HS-5 (cell line): ENCODE results near the gene TRAIP.

Source experiments
- DNase-seq: peaks from one replicate; pipeline ENCODE4 v3.0.0-alpha.2; 2012; ENCODE audit warnings: low read depth

Gene TRAIP

DNA sequence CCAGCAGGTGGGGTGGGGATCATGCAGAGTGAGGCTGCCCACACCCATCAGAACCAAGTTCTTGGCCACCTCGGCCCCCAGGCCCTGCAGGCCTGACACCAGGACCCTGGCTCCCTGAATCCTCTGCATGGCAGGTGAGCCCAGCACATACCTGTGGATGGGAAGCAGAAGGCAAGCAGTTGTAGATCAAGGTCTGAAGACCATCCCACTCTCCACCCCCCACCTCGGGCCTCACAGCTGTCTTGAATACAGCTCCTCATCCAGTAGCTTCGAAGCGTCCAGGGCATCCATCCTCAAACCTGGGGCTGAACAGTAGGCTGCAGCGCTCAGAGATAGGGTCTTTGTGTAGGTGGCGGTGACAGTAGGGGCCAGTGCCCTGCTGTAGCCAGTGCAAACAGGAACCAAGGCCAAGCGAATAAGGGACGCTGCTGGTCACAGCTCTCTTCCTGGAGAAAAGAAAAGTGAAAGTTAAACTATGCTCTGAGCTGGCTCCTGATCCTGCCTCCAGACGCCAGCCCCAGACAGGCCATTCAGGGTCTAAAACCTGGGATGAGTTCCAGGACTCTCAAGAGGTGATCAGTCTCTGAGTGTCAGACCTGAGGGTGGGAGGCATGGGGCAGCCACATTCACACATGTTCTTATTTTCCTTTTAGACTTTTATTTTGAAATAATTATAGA lies 42.7 kb downstream of the TRAIP start, which contains the start of gene UBA7:
TSS of gene UBA7 (minus strand) at position 457 of the 678 bp plus-strand sequence. CDS start at position 291, 166 bp downstream.
- DNase-seq: peak; percentile 42

DNA sequence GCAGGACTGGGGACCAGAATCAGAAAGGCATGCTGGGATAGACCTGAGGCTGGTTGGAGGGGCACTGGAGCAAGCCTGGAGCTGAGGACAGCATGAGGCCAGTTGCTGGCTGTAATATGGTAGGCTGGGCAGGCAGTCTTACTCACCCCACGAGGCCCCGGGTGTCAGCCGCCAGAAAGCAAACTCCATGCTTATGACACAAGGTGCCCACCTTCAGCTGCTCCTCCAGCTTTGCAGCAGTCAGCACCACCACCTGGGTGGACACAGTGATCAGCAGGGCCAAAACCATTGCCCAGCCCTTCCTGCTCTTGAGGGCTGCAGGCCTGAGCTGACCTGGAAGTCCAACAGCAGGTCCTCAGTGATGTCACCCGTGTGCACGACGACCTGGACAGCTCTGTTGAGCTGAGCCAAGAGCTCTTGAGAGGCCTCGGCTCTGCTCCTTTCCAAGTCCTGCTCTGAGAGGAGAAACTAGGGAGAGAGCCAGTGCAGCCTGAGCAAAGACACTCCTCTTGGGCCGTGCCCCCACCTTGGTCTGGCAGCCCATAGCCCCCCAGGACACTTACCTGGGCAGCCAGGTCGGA lies 43.4 kb downstream of the TRAIP start:
- no peak for DNase-seq

GRCh38 chr3:49807431-49808114 lies 48.8 kb downstream of the TRAIP start:
- no peak for DNase-seq

- DNase-seq: no peak
Observed at GRCh38 chr3:49806850-49807249, 49.5 kb downstream of the TRAIP start.

DNA sequence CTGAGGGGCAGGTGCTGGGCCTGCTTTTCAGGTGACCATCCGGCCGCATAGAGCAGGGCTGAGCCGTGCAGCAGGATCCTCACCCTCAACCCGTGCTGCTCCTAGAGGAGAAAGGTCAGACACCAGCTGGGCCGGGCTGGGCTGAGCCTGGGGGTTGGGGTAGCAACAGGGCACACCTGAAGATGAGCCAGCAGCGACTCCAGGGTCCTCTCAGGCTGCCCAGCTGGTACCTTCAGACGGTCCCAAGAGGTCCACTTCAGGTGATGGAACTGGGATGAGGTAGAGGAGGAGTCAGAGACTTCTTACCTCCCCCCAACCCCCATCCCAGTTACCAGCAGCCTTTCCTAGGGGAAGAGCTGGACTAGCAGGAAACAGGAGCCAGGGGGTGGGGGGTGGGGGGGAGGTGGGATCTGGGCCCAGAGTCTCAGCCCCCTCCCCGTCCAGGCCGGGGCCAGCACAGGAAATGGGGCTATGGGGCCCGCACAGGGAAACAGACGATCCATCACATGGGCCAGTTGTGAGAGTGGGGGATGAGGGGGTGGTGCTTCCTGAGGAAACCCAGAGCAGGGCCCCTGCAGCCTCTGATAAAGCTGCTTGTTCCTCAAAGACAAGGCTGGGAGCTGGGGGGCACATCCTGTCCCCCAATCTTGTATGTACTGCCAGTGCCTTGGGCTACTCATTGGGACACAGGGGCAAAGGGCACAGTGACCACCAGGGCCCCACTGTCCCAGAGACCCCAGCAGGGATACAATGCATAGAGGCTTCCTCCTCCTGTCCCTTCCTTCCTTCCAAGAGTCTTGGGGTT lies 50.3 kb downstream of the TRAIP start:
- DNase-seq: no peak

DNA sequence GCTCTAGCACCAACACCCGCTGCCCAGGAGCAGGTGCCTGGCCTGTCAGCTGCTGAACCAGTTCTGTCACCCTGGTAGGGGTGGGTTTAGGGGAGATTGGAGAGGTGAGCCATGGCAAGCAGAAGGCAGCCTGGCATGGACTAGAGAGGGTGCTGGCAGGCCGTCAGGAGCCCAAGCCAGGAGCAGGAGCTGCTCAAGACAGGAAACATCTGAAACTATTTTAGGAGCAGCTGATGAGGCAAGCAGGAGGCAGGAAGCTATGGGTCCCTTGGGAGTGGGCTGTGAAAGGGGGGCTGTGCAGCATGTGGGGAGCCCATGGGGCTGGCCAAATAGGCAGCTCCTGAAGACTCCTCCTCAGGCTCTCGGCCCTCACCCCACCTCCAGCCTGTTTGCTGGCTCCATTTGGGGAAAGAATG lies 51.0 kb downstream of the TRAIP start:
- DNase-seq: peak; percentile 51

GRCh38 chr3:49804141-49805041 lies 52.0 kb downstream of the TRAIP start:
- DNase-seq: no peak

DNA sequence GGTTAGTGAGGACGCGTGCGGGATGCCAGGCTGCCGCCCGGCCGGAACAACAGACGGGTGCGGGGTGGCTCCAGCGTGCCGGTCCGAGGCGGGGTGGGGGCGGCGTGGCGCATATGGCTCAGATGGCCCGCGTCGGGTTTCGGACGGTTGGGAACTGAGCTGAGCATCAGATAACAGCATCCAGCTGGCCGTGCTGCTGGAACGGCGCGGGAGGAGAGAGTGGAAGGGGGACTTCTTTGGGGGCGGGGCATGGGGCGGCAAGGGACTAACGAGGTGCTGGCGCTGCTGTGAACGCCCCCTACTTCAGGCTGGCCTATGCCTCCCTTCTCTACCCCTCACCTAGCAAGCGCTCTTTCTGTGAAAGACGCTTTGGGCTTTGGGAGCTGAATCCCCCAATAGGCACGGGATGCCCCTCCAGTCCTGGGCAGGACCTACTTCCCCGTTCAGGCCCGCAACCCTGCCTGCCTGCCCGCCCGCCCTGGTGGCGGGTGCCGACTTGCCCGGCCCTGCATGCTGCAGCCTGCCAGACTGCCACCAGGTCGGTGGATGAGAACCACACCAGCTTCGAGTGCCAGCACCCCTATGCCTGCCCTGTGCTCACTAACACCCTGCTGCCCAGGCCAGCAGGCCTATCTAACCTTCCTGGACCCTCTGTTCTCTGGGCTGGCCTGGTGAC lies 52.8 kb downstream of the TRAIP start:
- no peak for DNase-seq

DNA sequence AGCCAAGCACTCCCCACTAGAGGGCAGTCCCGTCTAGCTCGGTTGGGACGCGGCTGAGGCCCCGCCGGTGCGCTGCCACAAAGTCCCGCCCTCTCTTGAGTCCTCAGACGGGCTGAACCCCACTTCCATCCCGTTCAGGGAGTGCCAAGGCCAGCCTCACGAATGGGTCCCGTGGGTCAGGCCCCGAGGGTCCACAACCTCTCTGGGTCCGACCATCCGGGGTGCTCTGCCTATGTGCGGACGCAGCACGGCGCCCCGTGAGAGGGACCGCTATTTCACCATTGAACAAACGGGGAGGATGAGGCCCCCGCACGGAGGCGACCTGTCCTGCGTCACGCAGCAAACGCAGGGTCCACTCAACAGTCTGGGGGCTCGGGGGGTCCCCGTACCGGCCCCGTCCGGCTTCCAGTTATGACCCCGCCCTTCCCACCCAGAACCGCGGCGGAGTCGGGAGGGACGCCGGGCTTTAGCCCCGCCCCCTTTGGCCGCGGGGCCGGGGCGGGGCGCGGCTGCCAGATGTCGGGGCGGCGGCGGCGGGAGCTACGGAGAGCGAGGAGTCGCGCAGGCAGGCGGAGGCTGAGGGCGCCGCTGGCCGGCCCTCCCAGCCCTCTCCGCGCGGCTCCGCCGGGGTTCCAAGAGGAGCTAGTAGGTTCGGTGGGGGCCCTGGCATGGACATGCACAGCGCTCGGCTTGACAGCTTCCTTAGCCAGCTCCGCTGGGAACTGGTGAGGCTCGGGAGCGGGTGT lies 53.5 kb downstream of the TRAIP start, which contains the start of gene INKA1:
TSS of gene INKA1 (plus strand) at position 543 of the 746 bp plus-strand sequence. CDS start at position 675, 132 bp downstream.
- peak; percentile 49 for DNase-seq

DNA sequence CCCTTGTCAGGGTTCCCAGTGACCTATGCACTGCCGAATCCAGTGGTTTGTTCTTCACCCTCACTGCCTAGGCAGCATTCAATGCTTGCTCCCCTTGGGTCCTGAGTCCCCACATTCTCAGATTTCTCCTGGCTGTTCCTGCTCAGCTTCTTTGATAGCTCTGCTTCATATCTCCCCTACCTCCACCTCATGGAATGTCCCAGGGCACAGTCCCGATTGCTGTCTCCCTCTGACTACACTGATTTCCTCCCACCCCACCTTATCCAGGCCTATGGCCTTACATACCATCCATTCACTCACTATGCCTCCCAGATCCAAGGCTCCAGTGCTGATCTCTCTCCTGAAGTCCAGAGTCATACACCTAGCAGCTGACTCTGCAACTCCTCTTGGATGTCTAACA lies 55.2 kb downstream of the TRAIP start:
- no peak for DNase-seq

DNA sequence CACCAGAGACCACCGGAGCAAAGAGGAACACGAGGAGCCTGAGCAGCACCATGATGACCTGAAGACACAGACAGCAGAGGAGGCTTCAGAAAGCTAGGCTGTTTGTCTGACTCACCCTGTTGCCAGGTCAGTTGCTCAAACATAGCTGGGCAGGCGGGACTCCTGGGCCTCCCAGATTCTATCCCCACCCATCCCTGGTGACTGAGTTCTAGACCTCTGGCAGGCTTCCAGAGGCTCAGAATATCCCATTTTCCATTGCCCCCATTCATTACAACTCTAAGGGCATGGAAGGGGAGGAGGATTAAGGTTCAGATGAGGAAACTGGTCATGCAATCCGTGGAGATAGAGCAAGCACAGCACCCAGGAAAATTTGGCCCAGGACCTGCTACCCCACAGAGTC lies 56.6 kb downstream of the TRAIP start, which contains the start of gene CDHR4:
TSS of gene CDHR4 (minus strand) at position 113 of the 400 bp plus-strand sequence. CDS start at position 52, 61 bp downstream.
- DNase-seq: peak; percentile 43

DNA sequence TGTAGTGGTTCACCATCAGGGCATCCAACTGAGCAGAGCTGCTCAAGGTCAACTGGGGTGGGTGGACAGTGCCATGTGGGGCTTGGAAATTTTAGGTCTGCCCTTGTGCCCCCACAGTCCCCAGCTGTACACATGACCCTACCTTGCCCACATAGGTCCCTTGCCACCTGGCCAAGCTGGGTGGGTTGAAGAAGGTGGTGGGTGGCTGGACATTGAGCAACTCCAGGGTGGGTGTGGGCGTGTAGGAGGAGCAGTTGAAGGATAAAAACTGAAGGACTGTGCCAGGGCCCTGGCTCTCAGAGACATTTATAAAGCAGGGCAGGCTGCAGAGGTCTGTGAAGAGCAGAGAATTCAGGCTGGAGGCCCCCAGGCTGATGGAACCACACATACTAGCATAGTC lies 57.3 kb downstream of the TRAIP start:
- DNase-seq: no peak

- DNase-seq: no peak
Observed at GRCh38 chr3:49794926-49795905, 61.1 kb downstream of the TRAIP start.

- DNase-seq: no peak
Observed at GRCh38 chr3:49794431-49794830, 61.9 kb downstream of the TRAIP start.

DNA sequence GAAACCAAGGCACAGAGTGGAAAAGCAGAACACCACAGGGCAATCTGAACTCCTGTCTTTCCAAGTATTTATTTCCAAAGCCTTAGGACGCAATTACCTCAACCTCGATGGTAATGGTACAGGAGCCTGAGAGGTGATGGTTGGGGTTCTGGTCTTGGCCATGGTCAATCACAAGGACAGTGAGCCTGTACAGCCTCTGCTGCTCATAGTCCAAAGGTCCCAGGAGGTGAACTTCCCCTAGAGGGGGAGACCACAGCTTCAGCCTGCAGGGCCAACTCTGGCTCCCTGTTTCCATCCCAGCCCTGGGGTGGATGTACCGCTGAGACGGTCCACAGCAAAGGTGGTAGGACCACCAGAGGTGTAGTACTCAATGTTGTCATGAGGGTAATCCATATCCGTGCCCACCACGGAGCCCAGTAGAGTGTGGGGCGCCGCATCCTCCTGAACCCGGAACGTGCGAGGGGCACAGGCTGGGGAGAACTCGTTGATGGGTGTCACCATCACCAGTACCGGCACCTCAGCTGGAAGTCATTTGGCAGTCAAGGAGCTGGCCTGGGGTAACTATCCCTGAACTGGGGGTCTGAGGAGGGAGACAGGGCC lies 62.8 kb downstream of the TRAIP start:
- DNase-seq: no peak

DNA sequence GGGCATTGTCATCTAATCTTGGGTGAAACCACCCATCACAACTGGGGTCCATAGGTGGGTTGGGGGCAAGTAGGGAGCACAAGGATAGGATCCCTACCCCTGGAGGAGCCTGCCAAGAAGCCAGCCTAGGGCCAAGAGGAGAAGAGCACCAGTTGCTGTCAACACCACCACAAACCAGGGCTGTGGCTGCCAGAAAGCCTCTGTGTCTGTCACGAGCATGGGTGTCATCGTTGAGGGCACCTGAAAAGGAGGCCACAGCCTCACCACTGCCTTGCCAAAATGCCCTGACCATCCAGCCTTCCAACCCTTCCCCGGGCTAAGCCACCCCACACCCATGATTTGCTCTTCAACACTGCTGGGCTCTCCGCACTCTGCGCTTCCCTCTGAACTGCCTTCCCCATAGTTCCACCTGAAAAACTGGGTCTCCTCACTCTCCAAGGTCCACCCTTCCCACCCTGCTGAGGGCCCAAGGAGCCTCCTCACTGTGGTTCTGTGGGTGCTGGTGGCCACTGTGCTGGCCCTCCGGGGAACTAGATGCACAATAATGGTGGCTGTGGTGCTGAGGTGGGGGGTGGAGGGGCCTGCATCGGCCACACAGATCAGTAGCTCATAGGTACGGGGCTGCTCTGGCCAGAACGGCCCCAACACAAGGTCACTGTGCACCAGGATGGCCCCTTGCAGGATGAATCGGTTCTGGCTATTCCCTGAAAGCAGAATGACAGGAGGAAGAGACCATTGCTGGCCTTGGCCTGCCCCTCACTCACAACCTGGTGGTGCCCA lies 63.8 kb downstream of the TRAIP start:
- DNase-seq: no peak

GRCh38 chr3:49791571-49791970 lies 64.8 kb downstream of the TRAIP start:
- DNase-seq: no peak
